Neural progenitor cell (in vitro differentiated cells): ENCODE data around the gene ADAMTSL5. TPM values are rescaled to one million over a fixed set of nuclear protein-coding genes. Genes with fewer than 3 reads are reported as not detected.
"Not testable (repeated sequence)": the region's sequence is repeated elsewhere in the genome, so short reads cannot be mapped to it uniquely, and the experiment has no call there.

Experiments used
- DNase-seq: peaks from one replicate; pipeline ENCODE4 v3.0.0-alpha.2; 2016; ENCODE audit warnings: low spot score
- H2AFZ ChIP-seq: fragments of 200-600 bp; sonication (generic); replicated peaks from 2 replicates; pipeline ENCODE4 v1.6.1; 2016; ENCODE audit warnings: antibody characterized with exemption
- H3F3A ChIP-seq: fragments of 200-600 bp; sonication (generic); 2 replicates; pipeline ENCODE4 v1.6.1; 2016; ENCODE audit warnings: antibody characterized with exemption, low read depth
- H3K27ac ChIP-seq: fragments of 200-600 bp; sonication (generic); 2 replicates; pipeline ENCODE4 v1.5.1; 2016; ENCODE audit warnings: mild to moderate bottlenecking
- H3K27me3 ChIP-seq: fragments of 200-600 bp; sonication (generic); 2 replicates; pipeline ENCODE4 v1.6.1; 2016; ENCODE audit warnings: mild to moderate bottlenecking, moderate library complexity
- H3K36me3 ChIP-seq: fragments of 200-600 bp; sonication (generic); 2 replicates; pipeline ENCODE4 v1.5.1; 2016
- H3K4me1 ChIP-seq: fragments of 200-600 bp; sonication (generic); 2 replicates; pipeline ENCODE4 v1.6.1; 2016; ENCODE audit warnings: mixed run types
- H3K4me2 ChIP-seq: fragments of 200-600 bp; sonication (generic); 2 replicates; pipeline ENCODE4 v1.6.1; 2016
- H3K4me3 ChIP-seq: fragments of 200-600 bp; sonication (generic); 2 replicates; pipeline ENCODE4 v1.5.1; 2016
- H3K79me2 ChIP-seq: fragments of 200-600 bp; sonication (generic); 2 replicates; pipeline ENCODE4 v1.6.1; 2016; ENCODE audit warnings: low read depth
- H3K9ac ChIP-seq: fragments of 200-600 bp; sonication (generic); 2 replicates; pipeline ENCODE4 v1.6.1; 2016
- H3K9me3 ChIP-seq: fragments of 200-600 bp; sonication (generic); 2 replicates; pipeline ENCODE4 v1.5.1; 2016; ENCODE audit warnings: low read depth
- H4K20me1 ChIP-seq: fragments of 200-600 bp; sonication (generic); 2 replicates; pipeline ENCODE4 v1.6.1; 2016; ENCODE audit warnings: low read depth
- H3K27ac Mint-ChIP-seq: 3 replicates; pipeline ENCODE4 v1.8.0; 2021; ENCODE audit warnings: mixed read lengths
- H3K27me3 Mint-ChIP-seq: 2 replicates; pipeline ENCODE4 v1.8.0; 2022; ENCODE audit warnings: low read depth, mild to moderate bottlenecking, inconsistent platforms, moderate library complexity, mixed read lengths; ENCODE audit not compliant: insufficient read depth
- H3K36me3 Mint-ChIP-seq: 3 replicates; pipeline ENCODE4 v1.8.0; 2021; ENCODE audit warnings: mixed read lengths
- H3K4me1 Mint-ChIP-seq: 3 replicates; pipeline ENCODE4 v1.8.0; 2021; ENCODE audit warnings: mixed read lengths
- H3K4me3 Mint-ChIP-seq: 3 replicates; pipeline ENCODE4 v1.8.0; 2021; ENCODE audit warnings: mild to moderate bottlenecking, moderate library complexity, mixed read lengths
- H3K9me3 Mint-ChIP-seq: 3 replicates; pipeline ENCODE4 v1.8.0; 2020; ENCODE audit warnings: mixed read lengths
- EZH2 ChIP-seq: fragments of 200-600 bp; sonication (generic); IDR thresholded peaks from 2 replicates; pipeline ENCODE4 v1.6.1; 2017; ENCODE audit warnings: antibody characterized with exemption, mild to moderate bottlenecking, moderate library complexity
- EZH2phosphoT487 ChIP-seq: fragments of 200-600 bp; sonication (generic); IDR thresholded peaks from 2 replicates; pipeline ENCODE4 v1.6.1; 2017; ENCODE audit warnings: antibody characterized with exemption
- total RNA-seq: library from RNA; depleted of rRNA; stranded (reverse); fragments of >200 nt; gene quantifications from 2 replicates; pipeline ENCODE4 v1.2.3, GENCODE V29; 2015; ENCODE audit warnings: low replicate concordance
- TF ChIP-seq, protein P1 (sequence below): fragments of 200-600 bp; sonication (generic); IDR thresholded peaks from 2 replicates; pipeline ENCODE4 v1.5.1; 2017; ENCODE audit warnings: antibody characterized with exemption, mild to moderate bottlenecking

Gene ADAMTSL5
- total RNA-seq, 1 donor from 2014 or later, result 0.13 TPM

- Histone ChIP-seq H3K79me2 (peaks cover 29% of the 10 kb centered on the region), H3K27me3 (peaks cover 1% of the 10 kb centered on the region), H3K4me1 (peaks cover 7% of the 10 kb centered on the region), H3K4me2 (peak within 1 kb of the TSS; percentile 97), H2AFZ (peak within 1 kb of the TSS; percentile 99), H3K36me3 (no peaks in the 10 kb centered on the region), H3K9me3 (no peaks in the 10 kb centered on the region), H3K27ac (no peak within 1 kb of the TSS), H3K9ac (peak within 1 kb of the TSS; percentile 5), H3K4me3 (peak within 1 kb of the TSS; percentile 76), H4K20me1 (peaks cover 48% of the 10 kb centered on the region), H3F3A (peaks cover 13% of the 10 kb centered on the region)
- peaks cover 2% of the 10 kb centered on the region for H3K27me3 Mint-ChIP-seq
- H3K27ac Mint-ChIP-seq, result peak within 1 kb of the TSS; percentile 95
- peak within 1 kb of the TSS; percentile 98 for H3K4me3 Mint-ChIP-seq
- no peaks in the 10 kb centered on the region for H3K36me3 Mint-ChIP-seq
- no peaks in the 10 kb centered on the region for H3K9me3 Mint-ChIP-seq
- peaks cover 9% of the 10 kb centered on the region for H3K4me1 Mint-ChIP-seq
- TF ChIP-seq EZH2phosphoT487, result no peak
- TF ChIP-seq, protein P1, sequence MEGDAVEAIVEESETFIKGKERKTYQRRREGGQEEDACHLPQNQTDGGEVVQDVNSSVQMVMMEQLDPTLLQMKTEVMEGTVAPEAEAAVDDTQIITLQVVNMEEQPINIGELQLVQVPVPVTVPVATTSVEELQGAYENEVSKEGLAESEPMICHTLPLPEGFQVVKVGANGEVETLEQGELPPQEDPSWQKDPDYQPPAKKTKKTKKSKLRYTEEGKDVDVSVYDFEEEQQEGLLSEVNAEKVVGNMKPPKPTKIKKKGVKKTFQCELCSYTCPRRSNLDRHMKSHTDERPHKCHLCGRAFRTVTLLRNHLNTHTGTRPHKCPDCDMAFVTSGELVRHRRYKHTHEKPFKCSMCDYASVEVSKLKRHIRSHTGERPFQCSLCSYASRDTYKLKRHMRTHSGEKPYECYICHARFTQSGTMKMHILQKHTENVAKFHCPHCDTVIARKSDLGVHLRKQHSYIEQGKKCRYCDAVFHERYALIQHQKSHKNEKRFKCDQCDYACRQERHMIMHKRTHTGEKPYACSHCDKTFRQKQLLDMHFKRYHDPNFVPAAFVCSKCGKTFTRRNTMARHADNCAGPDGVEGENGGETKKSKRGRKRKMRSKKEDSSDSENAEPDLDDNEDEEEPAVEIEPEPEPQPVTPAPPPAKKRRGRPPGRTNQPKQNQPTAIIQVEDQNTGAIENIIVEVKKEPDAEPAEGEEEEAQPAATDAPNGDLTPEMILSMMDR, result no peak
- peak; percentile 34 for TF ChIP-seq EZH2
- peak; percentile 98 for DNase-seq
Observed at GRCh38 chr19:1478934-1479707, 33.7 kb downstream of the ADAMTSL5 start, which contains the start of gene C19orf25. Gene C19orf25, minus strand, starts transcription at chr19:1479215. Its CDS starts 312 bp downstream, at chr19:1478903.

GRCh38 chr19:1477056-1477455 is 35.8 kb downstream of the ADAMTSL5 start:
- H3K9me3 Mint-ChIP-seq, H3K27ac ChIP-seq, H3K36me3 Mint-ChIP-seq, H2AFZ ChIP-seq, H3K9ac ChIP-seq, H3K4me1 Mint-ChIP-seq, H3K9me3 ChIP-seq, H3K4me3 ChIP-seq, DNase-seq, H3K27me3 Mint-ChIP-seq, H3K36me3 ChIP-seq, H3K4me2 ChIP-seq, H3K27ac Mint-ChIP-seq: not testable (repeated sequence)
- peaks cover 13% of the 10 kb centered on the region for H3F3A ChIP-seq
- H3K4me1 ChIP-seq, result peaks cover 10% of the 10 kb centered on the region
- peaks cover 68% of the 10 kb centered on the region for H4K20me1 ChIP-seq
- peak overlapping the region; percentile 75 for H3K4me3 Mint-ChIP-seq
- H3K79me2 ChIP-seq, result peaks cover 29% of the 10 kb centered on the region
- peaks cover 22% of the 10 kb centered on the region for H3K27me3 ChIP-seq

DNA sequence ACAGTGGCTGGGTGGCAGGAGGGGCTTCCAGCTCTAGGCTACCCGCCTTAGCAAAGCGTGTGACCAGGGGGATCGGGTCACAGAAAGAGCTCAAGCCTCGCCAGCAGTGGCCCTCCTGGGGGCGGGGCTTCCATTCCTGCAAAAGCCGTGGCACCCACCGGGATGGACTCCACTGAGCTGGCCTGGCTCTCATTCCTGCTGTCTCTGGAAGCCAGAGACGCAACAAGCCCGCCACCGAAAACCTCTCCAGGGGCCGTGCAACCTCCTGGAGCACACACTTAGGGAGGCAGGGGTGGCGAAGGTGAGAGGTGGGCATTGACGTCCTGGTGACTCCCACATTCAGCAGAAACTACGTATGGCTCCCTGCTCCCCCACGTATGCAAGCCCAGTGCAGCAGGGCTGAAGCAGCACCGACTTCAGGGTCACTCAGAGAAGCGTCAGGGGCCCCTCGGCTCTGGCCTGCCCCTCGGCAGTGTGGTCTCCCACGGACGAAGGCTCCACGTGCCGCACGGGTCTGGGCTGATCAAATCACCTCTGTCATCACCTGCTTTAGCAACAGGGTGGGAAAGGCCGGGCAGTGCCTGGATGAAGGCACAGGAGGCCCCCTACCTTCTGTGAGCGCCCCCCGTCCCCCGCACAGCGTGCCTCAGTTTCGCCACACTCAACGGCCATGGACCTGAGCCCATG is 36.9 kb downstream of the ADAMTSL5 start:
- H3K36me3 ChIP-seq, result no peaks in the 10 kb centered on the region
- H3K4me3 Mint-ChIP-seq, result no peak overlapping the region
- no peak for TF ChIP-seq EZH2
- TF ChIP-seq, protein P1, result no peak
- no peak for TF ChIP-seq EZH2phosphoT487
- H3K4me3 ChIP-seq, result no peak overlapping the region
- no peak overlapping the region for H3K27ac ChIP-seq
- H3K4me1 Mint-ChIP-seq, result peaks cover 11% of the 10 kb centered on the region
- peaks cover 29% of the 10 kb centered on the region for H3K79me2 ChIP-seq
- peaks cover 2% of the 10 kb centered on the region for H3K36me3 Mint-ChIP-seq
- H3F3A ChIP-seq, result peaks cover 22% of the 10 kb centered on the region
- peaks cover 12% of the 10 kb centered on the region for H3K27me3 Mint-ChIP-seq
- no peaks in the 10 kb centered on the region for H3K9me3 Mint-ChIP-seq
- no peak overlapping the region for H2AFZ ChIP-seq
- DNase-seq, result no peak
- peaks cover 22% of the 10 kb centered on the region for H3K4me1 ChIP-seq
- H3K9me3 ChIP-seq, result no peaks in the 10 kb centered on the region
- H3K9ac ChIP-seq, result no peak overlapping the region
- peaks cover 80% of the 10 kb centered on the region for H4K20me1 ChIP-seq
- H3K4me2 ChIP-seq, result no peak overlapping the region
- H3K27me3 ChIP-seq, result peaks cover 34% of the 10 kb centered on the region
- H3K27ac Mint-ChIP-seq, result no peak overlapping the region
